SW 1271 (cell line): ENCODE data around the gene SNTG2.

Experiments used
- DNase-seq, 2 experiments: peaks; one replicate each; lab custom pipeline; 2025; lab: John Stamatoyannopoulos, UW

SNTG2 gene

DNA sequence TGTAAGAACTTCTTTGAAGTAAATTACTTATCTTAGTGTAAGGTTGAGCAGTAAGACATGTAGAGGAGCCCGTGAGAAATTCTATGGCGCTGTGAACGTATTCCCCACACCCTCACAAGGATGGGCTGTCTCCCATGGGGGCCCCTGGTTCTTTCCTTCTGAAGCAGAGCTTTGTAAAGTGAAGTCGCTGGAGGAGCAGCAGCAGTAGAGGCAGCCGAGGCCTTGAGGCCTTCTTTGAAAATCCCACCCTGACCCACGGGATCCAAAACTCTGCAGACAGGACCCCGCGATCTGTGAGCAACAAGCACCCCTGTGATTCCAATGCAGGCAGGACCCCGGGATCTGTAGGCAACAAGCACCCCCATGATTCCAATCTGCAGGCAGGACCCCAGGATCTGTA lies 23.8 kb upstream of the SNTG2 start:
- DNase-seq: no peak

GRCh38 chr2:929011-929735 lies 21.5 kb upstream of the SNTG2 start:
- no peak for DNase-seq

DNA sequence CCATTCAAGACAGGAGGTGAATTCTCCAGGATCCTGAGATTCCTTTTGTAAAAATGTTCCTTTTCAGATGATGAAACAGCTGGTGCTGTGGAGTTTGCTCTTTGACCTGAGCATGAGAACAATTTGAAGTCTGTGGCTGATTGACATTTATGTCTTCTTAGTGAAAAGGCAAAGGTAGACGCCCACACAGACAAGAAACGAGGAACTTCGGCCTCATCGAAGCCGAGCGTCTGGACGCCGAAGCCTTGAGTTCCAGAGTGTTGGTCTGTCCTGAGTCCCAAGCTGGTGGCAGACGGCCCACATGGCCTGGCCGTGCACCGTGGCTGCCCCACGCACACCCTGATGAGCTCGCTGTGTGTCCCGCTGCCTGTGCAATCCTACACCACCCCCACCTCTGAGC lies 20.7 kb upstream of the SNTG2 start:
- DNase-seq: no peak

- DNase-seq: no peak
Observed at GRCh38 chr2:930935-931334, 19.7 kb upstream of the SNTG2 start.

GRCh38 chr2:932320-933115 lies 18.1 kb upstream of the SNTG2 start:
- DNase-seq: no peak

DNA sequence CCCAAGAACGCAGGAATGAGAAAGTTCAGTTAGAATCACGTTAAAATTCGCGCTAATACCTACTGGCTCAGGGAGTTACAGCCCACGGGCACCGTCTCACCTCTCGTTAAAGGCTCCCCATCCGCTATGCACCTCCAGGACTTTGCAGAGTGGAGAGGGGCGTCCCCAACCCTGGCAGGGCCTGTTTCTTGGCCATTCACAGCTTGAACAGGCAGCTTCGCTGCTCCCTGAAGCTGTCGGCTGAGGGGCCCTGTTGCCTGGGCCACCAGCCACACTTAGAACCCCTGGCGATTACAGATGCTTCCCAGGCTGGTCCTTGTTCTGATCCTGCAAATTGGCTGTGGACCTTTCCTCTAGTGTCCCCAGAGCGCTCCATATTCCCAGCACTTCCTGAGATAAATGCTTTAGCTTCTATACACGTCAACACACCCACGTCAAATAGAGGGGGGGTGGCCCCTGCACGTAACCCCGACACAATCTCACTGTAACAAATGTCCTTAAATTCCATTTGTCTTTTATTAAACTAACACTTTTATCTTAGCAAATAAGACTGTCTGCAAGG lies 16.8 kb upstream of the SNTG2 start:
- no peak for DNase-seq

DNA sequence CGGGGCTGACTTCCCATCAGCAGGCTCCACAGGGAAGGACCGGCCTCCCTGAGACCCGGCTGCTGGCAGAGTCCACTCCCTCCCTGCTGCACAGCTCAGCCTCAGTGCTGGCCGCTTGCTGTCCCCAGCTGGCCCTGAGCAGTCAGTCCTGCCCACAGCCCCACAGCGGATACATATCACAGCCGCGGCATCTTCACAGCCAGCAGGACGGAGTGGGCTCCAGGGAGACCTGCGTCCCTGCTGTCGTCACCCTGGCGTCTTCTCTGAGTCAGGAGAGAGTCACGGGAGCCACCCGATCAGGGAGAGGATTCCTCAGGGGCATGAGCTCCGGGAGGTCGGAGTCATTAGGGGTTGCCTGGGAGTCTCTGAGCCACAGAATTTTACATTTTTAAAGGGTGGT lies 13.1 kb upstream of the SNTG2 start:
- DNase-seq: no peak

- no peak for DNase-seq
Observed at GRCh38 chr2:938181-939005, 12.3 kb upstream of the SNTG2 start.

- DNase-seq: no peak
Observed at GRCh38 chr2:939936-940601, 10.6 kb upstream of the SNTG2 start.

- DNase-seq: no peak
Observed at GRCh38 chr2:941871-942270, 8.8 kb upstream of the SNTG2 start.

GRCh38 chr2:942775-943460 lies 7.7 kb upstream of the SNTG2 start:
- no peak for DNase-seq

- no peak for DNase-seq
Observed at GRCh38 chr2:943461-943797, 7.2 kb upstream of the SNTG2 start.

DNA sequence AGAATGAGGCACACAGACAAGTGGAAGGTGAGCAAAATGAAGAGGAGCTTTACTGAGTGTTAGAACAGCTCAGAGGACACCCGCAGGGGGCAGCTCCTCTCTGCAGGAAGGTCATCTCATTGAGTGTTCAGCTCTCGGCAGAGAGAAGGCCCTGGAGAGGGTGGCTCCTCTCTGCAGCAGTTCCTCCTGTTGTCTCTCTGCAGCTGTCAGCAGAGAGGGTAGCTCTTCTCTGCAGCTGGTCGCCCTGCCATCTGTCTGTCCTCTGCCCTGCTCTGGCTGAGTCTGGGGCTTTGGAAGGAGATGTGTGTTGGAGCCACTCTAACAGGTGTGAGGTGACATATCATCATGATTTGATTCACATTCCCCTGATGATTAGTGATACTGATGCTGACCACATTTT lies 6.8 kb upstream of the SNTG2 start:
- no peak for DNase-seq

DNA sequence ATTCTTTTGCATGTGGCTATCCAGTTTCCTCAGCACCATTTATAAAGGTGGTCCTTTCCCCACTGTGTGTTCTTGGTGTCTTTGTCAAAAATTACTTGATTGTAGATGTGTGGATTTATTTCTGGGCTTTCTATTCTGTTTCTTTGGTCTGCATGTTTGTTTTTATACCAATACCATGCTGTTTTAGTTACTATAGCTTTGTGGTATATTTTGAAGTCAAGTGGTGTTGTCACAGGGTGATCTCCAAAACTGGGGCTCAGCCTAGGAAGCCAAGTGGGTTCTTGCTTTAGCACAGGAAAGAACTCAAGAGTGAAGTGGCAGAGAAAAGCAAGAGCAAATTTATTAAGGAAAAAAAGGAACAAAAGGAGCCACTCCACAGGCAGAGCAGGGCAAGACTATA lies 6.0 kb upstream of the SNTG2 start:
- DNase-seq: no peak

- no peak for DNase-seq
Observed at GRCh38 chr2:945104-945503, 5.5 kb upstream of the SNTG2 start.

DNA sequence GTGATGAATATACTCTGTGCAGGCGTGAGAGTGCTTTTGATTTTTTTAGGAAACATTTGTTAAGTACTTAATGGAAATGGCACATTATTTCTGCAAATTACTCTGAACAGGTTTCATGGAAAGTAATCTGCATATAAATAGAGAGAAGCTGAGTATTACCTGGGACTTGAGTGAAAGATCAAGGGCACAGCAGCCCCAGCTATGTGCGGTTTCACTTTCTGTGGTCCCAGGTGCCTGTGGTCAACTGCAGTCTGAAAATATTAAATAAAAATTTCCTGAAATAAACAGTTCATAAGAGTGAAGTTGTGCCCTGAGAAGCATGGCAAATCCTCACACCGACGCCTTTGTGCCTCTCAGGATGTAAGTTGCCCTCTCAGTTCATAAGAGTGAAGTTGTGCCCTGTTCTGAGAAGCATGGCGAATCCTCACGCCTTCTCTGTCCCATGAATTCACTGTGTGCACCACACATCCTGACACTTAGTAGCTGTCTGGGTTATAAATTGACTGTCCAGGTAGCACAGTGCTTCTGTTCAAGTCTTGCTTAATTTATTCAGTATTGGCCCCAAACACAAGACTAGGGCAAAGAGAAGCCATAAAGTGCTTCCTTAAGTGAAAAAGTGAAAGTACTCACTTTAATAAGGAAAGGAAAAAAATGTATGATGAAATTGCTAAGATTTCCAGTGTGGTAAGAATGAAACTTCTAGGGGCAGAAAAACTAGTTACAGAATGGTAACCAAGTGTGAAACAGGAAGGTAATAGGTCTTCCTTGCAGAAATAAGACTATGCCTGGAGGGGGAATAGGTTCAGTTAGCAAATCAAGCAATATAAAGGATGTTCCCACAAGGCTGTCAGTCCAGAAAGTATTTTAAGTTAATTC lies 4.3 kb upstream of the SNTG2 start:
- no peak for DNase-seq

DNA sequence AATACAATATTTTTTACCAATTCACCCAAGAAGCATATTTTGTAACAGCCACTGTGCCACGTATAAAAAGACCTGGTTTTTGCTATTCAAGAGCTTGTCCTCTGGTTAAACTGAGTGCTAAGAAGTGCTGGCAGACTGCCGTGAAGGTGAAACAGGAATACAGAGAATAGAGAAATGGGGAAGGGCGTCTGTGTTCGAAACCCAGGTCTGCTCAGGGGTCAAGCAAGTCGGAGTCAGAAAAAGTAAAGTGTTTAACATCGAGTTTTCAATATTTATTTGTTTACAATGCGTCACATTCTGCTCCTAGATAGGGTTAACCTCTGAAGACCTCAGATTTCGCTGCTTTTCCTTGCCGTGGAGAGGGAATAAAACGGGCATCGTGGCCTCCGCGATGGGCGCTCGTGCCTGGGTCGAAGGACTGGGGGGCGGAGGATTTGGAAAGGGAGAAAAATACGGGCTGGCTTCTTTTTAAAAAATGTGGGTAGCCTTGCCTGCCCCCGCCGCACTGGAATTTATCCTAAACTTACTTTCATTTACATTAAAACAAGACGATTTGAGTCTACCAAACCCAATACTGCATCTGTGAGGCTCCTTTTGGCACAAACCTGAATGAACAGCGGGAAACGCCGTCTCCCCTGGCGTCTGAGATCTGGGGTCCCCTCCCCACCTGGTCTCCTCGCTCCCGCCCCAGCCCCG lies 1.1 kb upstream of the SNTG2 start:
- DNase-seq: no peak

GRCh38 chr2:951224-952006 lies 766 bp downstream of the SNTG2 start:
- DNase-seq: no peak

- no peak for DNase-seq
Observed at GRCh38 chr2:953408-953807, 2.8 kb downstream of the SNTG2 start.
